Measurements from ENCODE around the gene MYO5B.

The MYO5B gene

GRCh38 chr18:50182511-50182910, 12.4 kb downstream of the MYO5B start:
- no peak overlapping the region for H3K27ac ChIP-seq (ENCODE audit: low read depth, low read length)

GRCh38 chr18:50181590-50181989, 13.4 kb downstream of the MYO5B start:
- H3K27ac ChIP-seq (ENCODE audit: low read depth, low read length) = no peak overlapping the region

More at GRCh38 chr18:50182511-50182910, 12.4 kb downstream of the MYO5B start:
- no peak overlapping the region for H3K9ac ChIP-seq (ENCODE audit: low read length)
- H3K36me3 ChIP-seq (ENCODE audit: control insufficient read depth, insufficient read depth, low read length) = no peaks in the 10 kb centered on the region
- H3K4me1 ChIP-seq (ENCODE audit: control insufficient read depth, insufficient read depth, low read length) = no peaks in the 10 kb centered on the region
- no peak overlapping the region for H3K4me3 ChIP-seq (ENCODE audit: low read length)
- no peaks in the 10 kb centered on the region for H3K27me3 ChIP-seq (ENCODE audit: control insufficient read depth, insufficient read depth, low read length)

GRCh38 chr18:50179465-50179864, 15.5 kb downstream of the MYO5B start:
- H3K4me1 ChIP-seq (ENCODE audit: control insufficient read depth, insufficient read depth, low read length) = no peaks in the 10 kb centered on the region
- H3K27me3 ChIP-seq (ENCODE audit: control insufficient read depth, insufficient read depth, low read length) = no peaks in the 10 kb centered on the region
- no peak overlapping the region for H3K9ac ChIP-seq (ENCODE audit: low read length)
- H3K27ac ChIP-seq (ENCODE audit: low read depth, low read length) = no peak overlapping the region
- no peaks in the 10 kb centered on the region for H3K36me3 ChIP-seq (ENCODE audit: control insufficient read depth, insufficient read depth, low read length)
- H3K4me3 ChIP-seq (ENCODE audit: low read length) = no peak overlapping the region

More at GRCh38 chr18:50181590-50181989, 13.4 kb downstream of the MYO5B start:
- Histone ChIP-seq H3K27me3 (ENCODE audit: control insufficient read depth, insufficient read depth, low read length) (no peaks in the 10 kb centered on the region), H3K4me1 (ENCODE audit: control insufficient read depth, insufficient read depth, low read length) (no peaks in the 10 kb centered on the region), H3K4me3 (ENCODE audit: low read length) (no peak overlapping the region), H3K36me3 (ENCODE audit: control insufficient read depth, insufficient read depth, low read length) (no peaks in the 10 kb centered on the region), H3K9ac (ENCODE audit: low read length) (no peak overlapping the region)

GRCh38 chr18:50177294-50177992, 17.5 kb downstream of the MYO5B start:
- Histone ChIP-seq H3K4me1 (ENCODE audit: control insufficient read depth, insufficient read depth, low read length) (no peaks in the 10 kb centered on the region), H3K9ac (ENCODE audit: low read length) (no peak overlapping the region), H3K27ac (ENCODE audit: low read depth, low read length) (no peak overlapping the region), H3K27me3 (ENCODE audit: control insufficient read depth, insufficient read depth, low read length) (no peaks in the 10 kb centered on the region), H3K36me3 (ENCODE audit: control insufficient read depth, insufficient read depth, low read length) (no peaks in the 10 kb centered on the region), H3K4me3 (ENCODE audit: low read length) (no peak overlapping the region)

- no peaks in the 10 kb centered on the region for H3K4me1 ChIP-seq (ENCODE audit: control insufficient read depth, insufficient read depth, low read length)
- no peak overlapping the region for H3K9ac ChIP-seq (ENCODE audit: low read length)
- H3K4me3 ChIP-seq (ENCODE audit: low read length) = no peak overlapping the region
- no peaks in the 10 kb centered on the region for H3K36me3 ChIP-seq (ENCODE audit: control insufficient read depth, insufficient read depth, low read length)
- no peak overlapping the region for H3K27ac ChIP-seq (ENCODE audit: low read depth, low read length)
- no peaks in the 10 kb centered on the region for H3K27me3 ChIP-seq (ENCODE audit: control insufficient read depth, insufficient read depth, low read length)
These were observed 22.6 kb downstream of the MYO5B start for GRCh38 chr18:50172367-50172766.

- Histone ChIP-seq H3K4me1 (ENCODE audit: control insufficient read depth, insufficient read depth, low read length) (no peaks in the 10 kb centered on the region), H3K9ac (ENCODE audit: low read length) (no peak overlapping the region), H3K27me3 (ENCODE audit: control insufficient read depth, insufficient read depth, low read length) (no peaks in the 10 kb centered on the region), H3K27ac (ENCODE audit: low read depth, low read length) (no peak overlapping the region), H3K36me3 (ENCODE audit: control insufficient read depth, insufficient read depth, low read length) (no peaks in the 10 kb centered on the region), H3K4me3 (ENCODE audit: low read length) (no peak overlapping the region)
These were observed 23.5 kb downstream of the MYO5B start for GRCh38 chr18:50171406-50171805.

- H3K9ac ChIP-seq (ENCODE audit: low read length) = no peak overlapping the region
- no peaks in the 10 kb centered on the region for H3K27me3 ChIP-seq (ENCODE audit: control insufficient read depth, insufficient read depth, low read length)
- H3K4me1 ChIP-seq (ENCODE audit: control insufficient read depth, insufficient read depth, low read length) = no peaks in the 10 kb centered on the region
- H3K4me3 ChIP-seq (ENCODE audit: low read length) = no peak overlapping the region
- no peak overlapping the region for H3K27ac ChIP-seq (ENCODE audit: low read depth, low read length)
- H3K36me3 ChIP-seq (ENCODE audit: control insufficient read depth, insufficient read depth, low read length) = no peaks in the 10 kb centered on the region
These were observed 24.9 kb downstream of the MYO5B start for GRCh38 chr18:50170004-50170403.

GRCh38 chr18:50169149-50169548, 25.8 kb downstream of the MYO5B start:
- no peaks in the 10 kb centered on the region for H3K36me3 ChIP-seq (ENCODE audit: control insufficient read depth, insufficient read depth, low read length)
- H3K27me3 ChIP-seq (ENCODE audit: control insufficient read depth, insufficient read depth, low read length) = no peaks in the 10 kb centered on the region
- H3K4me3 ChIP-seq (ENCODE audit: low read length) = no peak overlapping the region
- H3K9ac ChIP-seq (ENCODE audit: low read length) = no peak overlapping the region
- no peak overlapping the region for H3K27ac ChIP-seq (ENCODE audit: low read depth, low read length)
- no peaks in the 10 kb centered on the region for H3K4me1 ChIP-seq (ENCODE audit: control insufficient read depth, insufficient read depth, low read length)

GRCh38 chr18:50167966-50168365, 27.0 kb downstream of the MYO5B start:
- Histone ChIP-seq H3K4me1 (ENCODE audit: control insufficient read depth, insufficient read depth, low read length) (no peaks in the 10 kb centered on the region), H3K27ac (ENCODE audit: low read depth, low read length) (no peak overlapping the region), H3K36me3 (ENCODE audit: control insufficient read depth, insufficient read depth, low read length) (no peaks in the 10 kb centered on the region), H3K9ac (ENCODE audit: low read length) (no peak overlapping the region), H3K4me3 (ENCODE audit: low read length) (no peak overlapping the region), H3K27me3 (ENCODE audit: control insufficient read depth, insufficient read depth, low read length) (no peaks in the 10 kb centered on the region)

GRCh38 chr18:50166901-50167300, 28.0 kb downstream of the MYO5B start:
- H3K36me3 ChIP-seq (ENCODE audit: control insufficient read depth, insufficient read depth, low read length) = no peaks in the 10 kb centered on the region

GRCh38 chr18:50163505-50163904, 31.4 kb downstream of the MYO5B start:
- no peak overlapping the region for H3K4me3 ChIP-seq (ENCODE audit: low read length)
- H3K4me1 ChIP-seq (ENCODE audit: control insufficient read depth, insufficient read depth, low read length) = no peaks in the 10 kb centered on the region
- H3K9ac ChIP-seq (ENCODE audit: low read length) = no peak overlapping the region
- no peak overlapping the region for H3K27ac ChIP-seq (ENCODE audit: low read depth, low read length)
- H3K36me3 ChIP-seq (ENCODE audit: control insufficient read depth, insufficient read depth, low read length) = no peaks in the 10 kb centered on the region
- no peaks in the 10 kb centered on the region for H3K27me3 ChIP-seq (ENCODE audit: control insufficient read depth, insufficient read depth, low read length)

More at GRCh38 chr18:50166901-50167300, 28.0 kb downstream of the MYO5B start:
- Histone ChIP-seq H3K4me1 (ENCODE audit: control insufficient read depth, insufficient read depth, low read length) (no peaks in the 10 kb centered on the region), H3K27ac (ENCODE audit: low read depth, low read length) (no peak overlapping the region), H3K4me3 (ENCODE audit: low read length) (no peak overlapping the region), H3K9ac (ENCODE audit: low read length) (no peak overlapping the region), H3K27me3 (ENCODE audit: control insufficient read depth, insufficient read depth, low read length) (no peaks in the 10 kb centered on the region)

GRCh38 chr18:50162486-50163304, 32.3 kb downstream of the MYO5B start:
- H3K27ac ChIP-seq (ENCODE audit: low read depth, low read length) = no peak overlapping the region
- H3K4me1 ChIP-seq (ENCODE audit: control insufficient read depth, insufficient read depth, low read length) = no peaks in the 10 kb centered on the region
- no peak overlapping the region for H3K9ac ChIP-seq (ENCODE audit: low read length)
- H3K36me3 ChIP-seq (ENCODE audit: control insufficient read depth, insufficient read depth, low read length) = no peaks in the 10 kb centered on the region
- H3K4me3 ChIP-seq (ENCODE audit: low read length) = no peak overlapping the region
- H3K27me3 ChIP-seq (ENCODE audit: control insufficient read depth, insufficient read depth, low read length) = no peaks in the 10 kb centered on the region

Data from rectal smooth muscle tissue (tissue), 1 donor.